Glomerular endothelial cell (primary cell): ENCODE measurements around the gene CES3. TPM values are rescaled to one million over a fixed set of nuclear protein-coding genes. Genes with fewer than 3 reads are reported as not detected.

Experiments used
- DNase-seq: peaks from one replicate; pipeline ENCODE4 v3.0.0-alpha.2; 2011; ENCODE audit warnings: low read depth, low spot score; ENCODE audit errors: extremely low read depth
- total RNA-seq: library from RNA; depleted of rRNA; stranded (reverse); fragments of >200 nt; gene quantifications from 2 replicates; pipeline ENCODE4 v1.2.3, GENCODE V29; 2015

Gene CES3
- total RNA-seq, 1 donor from 2014 or later = 0.06 TPM

GRCh38 chr16:66996983-66997358 lies 35.9 kb downstream of the CES3 start:
- DNase-seq = no peak

- no peak for DNase-seq
Observed at GRCh38 chr16:67000384-67001351, 39.6 kb downstream of the CES3 start.

GRCh38 chr16:67001726-67002125 lies 40.7 kb downstream of the CES3 start:
- DNase-seq = no peak

GRCh38 chr16:67006930-67007658 lies 46.0 kb downstream of the CES3 start:
- DNase-seq = no peak

- no peak for DNase-seq
Observed at GRCh38 chr16:67009158-67009557, 48.1 kb downstream of the CES3 start.

- DNase-seq = no peak
Observed at GRCh38 chr16:67011274-67011673, 50.2 kb downstream of the CES3 start.

- no peak for DNase-seq
Observed at GRCh38 chr16:67013233-67013822, 52.3 kb downstream of the CES3 start.

- no peak for DNase-seq
Observed at GRCh38 chr16:67013823-67014633, 53.0 kb downstream of the CES3 start.

- no peak for DNase-seq
Observed at GRCh38 chr16:67014634-67015312, 53.7 kb downstream of the CES3 start.

- no peak for DNase-seq
Observed at GRCh38 chr16:67015313-67015731, 54.3 kb downstream of the CES3 start.

GRCh38 chr16:67016143-67016542 lies 55.1 kb downstream of the CES3 start:
- no peak for DNase-seq

GRCh38 chr16:67016681-67017420 lies 55.8 kb downstream of the CES3 start:
- no peak for DNase-seq

GRCh38 chr16:67017421-67017750 lies 56.3 kb downstream of the CES3 start:
- DNase-seq = no peak

- peak; percentile 79 for DNase-seq
Observed at GRCh38 chr16:67017810-67018488, 56.9 kb downstream of the CES3 start.

- DNase-seq = no peak
Observed at GRCh38 chr16:67019171-67019570, 58.1 kb downstream of the CES3 start.

- no peak for DNase-seq
Observed at GRCh38 chr16:67021321-67021720, 60.3 kb downstream of the CES3 start.

GRCh38 chr16:67022531-67023214 lies 61.6 kb downstream of the CES3 start:
- no peak for DNase-seq

- no peak for DNase-seq
Observed at GRCh38 chr16:67023689-67024088, 62.6 kb downstream of the CES3 start.
